ENCODE results near the gene MAP3K19.

Gene MAP3K19

DNA sequence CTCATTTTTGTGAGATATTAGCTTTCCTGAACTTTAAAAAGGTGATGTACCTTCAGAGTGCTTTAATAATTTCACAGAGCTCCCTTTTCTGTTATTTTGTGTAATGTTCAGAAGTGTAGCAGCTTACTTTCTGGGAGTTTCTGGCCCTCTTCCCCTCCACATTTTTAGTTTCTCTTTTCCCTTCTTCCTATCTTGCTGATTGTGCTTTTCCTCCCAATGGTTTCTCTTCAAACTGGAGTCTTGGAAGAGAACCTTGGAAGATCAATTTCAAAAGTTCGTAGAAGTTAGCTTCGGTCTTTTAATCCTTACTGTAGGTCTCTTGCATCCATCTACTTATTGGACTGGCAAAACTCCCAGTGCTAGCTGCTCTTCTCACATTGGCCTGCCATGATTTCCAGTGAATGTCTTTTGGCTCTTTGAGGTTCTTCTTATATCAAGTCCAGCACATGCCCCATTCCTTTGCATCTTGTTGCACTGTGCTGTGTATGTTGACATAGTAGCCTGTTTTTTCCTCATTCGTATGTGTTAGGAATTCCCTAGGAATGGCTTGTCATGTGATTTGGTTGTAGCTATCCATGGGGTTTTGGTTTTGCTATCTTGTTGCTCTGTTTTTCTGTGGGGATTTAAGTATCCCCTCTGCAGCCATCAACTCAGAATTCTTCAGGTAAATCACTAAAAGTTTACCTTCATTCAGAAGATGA, 120.9 kb downstream of the MAP3K19 start:
- DNase-seq = no peak

DNA sequence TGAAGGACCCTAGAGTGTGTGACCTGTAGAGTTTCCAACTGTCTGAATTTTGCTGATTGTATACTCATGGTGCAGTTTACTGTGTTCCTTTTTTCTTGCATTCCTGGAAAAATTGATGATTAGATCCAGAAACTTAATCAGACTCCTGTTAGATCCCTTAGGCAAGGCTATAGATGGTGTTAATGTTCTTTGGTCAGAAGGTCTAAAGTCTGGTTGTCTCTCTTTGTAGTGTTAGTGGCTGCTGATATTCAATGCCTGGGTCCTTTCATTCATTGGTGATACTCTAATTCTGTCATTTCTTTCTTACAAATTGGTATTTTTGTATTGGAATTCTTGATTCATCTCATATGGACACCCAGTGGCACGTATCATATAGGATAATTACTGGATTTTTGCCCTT, 122.3 kb downstream of the MAP3K19 start:
- no peak for DNase-seq

DNA sequence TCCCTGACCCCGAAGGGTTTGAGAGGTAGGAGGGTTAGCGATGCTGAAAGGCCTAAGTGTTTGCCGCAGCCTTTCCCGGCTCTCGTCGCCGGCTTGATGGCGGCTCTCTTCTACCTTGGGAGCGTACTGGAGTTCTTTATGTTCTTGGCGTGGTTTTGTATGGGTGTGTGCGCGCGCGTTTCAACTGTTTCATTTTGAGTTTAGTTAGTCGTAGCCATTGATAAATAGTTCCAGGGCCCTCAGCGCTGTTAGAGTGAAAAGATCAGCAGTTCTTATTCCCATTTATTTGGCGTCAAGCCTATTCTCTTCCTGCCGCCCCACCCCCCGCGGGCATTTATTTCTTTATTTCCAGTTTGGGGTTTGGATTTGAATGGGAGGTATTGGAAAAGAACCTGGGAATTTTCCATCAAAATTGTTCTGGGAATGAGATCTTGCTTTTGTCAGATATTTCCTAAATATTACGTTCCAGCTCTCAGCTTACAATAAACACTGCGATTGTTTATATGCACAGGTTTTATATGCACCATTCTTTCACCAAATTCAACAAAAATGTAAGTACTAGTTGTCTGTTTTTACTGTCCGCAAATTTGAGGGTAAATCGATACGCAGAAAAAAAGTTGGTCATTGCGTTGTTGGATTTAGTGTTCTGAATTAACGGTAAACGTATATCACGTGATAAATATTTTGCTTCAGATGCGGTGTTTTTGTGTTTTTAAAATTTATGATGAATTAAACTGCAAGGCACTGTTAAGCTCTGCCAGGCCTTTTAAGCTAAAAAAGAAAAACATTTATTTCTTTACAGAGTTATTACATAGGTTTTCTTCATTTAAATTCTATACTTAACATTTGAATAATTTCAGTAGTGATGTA, 127.7 kb downstream of the MAP3K19 start:
- DNase-seq = peak; percentile 56 to 65

DNA sequence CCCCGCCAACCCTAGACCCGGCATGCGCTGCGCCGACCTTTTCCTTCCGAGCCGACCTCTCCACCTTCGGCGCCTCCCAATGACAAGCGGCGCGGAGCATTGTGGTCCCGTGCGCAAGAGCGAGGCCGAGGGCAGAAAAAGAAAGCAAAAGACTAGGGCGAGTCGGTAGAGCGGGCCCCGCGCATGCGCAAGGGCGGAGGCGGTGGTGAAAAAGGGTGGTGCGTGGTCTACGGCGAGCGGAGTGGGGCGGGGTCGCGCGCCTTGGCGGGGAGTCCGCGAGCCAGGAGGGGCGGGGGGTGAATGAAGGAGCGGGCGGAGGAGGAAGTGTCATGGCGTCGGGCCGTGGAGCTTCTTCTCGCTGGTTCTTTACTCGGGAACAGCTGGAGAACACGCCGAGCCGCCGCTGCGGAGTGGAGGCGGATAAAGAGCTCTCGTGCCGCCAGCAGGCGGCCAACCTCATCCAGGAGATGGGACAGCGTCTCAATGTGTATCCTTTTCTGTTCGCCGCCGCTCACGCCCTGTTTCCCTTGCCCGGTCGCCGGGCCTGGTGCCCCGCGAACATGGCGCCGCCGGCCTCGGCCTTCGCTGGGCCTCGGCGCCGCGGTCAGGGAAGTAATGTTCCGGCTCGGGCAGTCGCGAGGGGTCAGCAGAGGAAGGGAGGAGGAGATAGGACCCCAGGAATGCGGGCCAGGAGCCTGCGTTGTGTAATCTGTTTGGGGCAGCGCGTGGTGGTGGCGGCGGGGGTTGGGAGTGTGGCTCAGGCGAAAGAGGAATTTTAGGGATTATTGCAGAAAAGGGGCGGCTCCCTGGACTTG, 128.5 kb downstream of the MAP3K19 start, which contains the start of gene CCNT2:
Gene CCNT2 (plus strand): TSS at position 297 of the 815 bp plus-strand sequence. CDS start 33 bp downstream, at position 330.
- peak; percentile 99 to 100 for DNase-seq

DNA sequence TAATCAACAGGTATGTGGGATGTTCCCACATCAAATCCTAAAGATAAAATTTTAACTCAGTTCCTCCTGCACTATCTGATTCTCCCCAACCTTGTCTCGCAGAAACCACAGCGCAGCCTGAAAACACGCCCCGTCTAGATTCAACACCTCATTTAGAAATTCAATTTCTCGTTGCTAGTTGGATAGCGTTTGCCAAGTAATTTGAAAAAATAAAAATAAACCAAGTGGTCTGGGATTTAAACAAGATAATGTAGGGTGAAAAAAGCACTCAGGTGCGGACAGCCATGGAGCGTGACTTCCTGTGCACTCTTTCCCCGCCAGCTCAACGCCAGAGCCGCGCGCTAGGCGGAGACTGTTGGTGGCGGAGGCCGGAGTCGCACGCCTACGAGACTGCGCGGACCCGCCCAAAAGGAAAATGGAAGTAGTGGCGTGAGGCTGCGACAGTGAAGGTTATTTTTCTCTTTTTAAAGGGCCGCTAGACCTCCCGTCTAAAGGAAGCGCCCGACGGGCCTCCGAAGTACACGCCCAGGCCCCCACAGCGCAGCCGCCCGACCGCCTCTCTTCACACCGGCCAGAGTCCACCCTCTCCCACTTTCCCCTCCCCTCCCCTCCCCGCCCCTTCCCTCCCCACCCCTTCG, 129.2 kb downstream of the MAP3K19 start:
- peak; percentile 87 to 89 for DNase-seq

DNA sequence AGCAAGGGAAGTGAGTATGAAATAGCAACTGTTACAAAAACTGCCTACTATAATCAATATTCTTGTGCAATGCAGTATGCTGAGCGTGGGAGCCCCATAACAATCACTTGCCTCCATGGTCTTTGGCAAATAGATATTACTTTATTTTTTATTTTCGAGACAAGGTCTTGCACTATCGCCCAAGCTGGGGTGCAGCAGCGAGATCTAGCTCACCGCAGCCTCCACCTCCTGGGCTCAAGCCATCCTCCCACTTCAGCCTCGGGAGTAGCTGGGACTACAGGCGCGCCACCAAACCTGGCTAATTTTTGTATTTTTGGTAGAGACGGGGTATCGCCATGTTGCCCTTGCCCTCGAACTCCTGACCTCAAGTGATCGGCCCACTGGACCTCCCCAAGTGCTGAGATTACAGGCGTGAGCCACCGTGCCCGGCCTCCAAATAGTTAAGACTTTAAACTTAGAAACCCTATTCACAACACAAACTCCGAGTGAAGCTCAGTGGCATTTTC, 129.8 kb downstream of the MAP3K19 start:
- DNase-seq = peak; percentile 15 to 24
